Chondrocyte (in vitro differentiated cells): ENCODE data around the gene HMBS. TPM values are rescaled to one million over a fixed set of nuclear protein-coding genes. Genes with fewer than 3 reads are reported as not detected.
"Not testable (repeated sequence)": the region's sequence is repeated elsewhere in the genome, so short reads cannot be mapped to it uniquely, and the experiment has no call there.

Source experiments
- DNase-seq: peaks from one replicate; pipeline ENCODE4 v3.0.0; 2021; ENCODE audit warnings: mixed read lengths, low spot score
- H3K27ac Mint-ChIP-seq: one replicate; pipeline ENCODE4 v1.8.0; 2021; ENCODE audit warnings: mild to moderate bottlenecking, moderate library complexity, mixed read lengths; ENCODE audit not compliant: unreplicated experiment
- H3K27me3 Mint-ChIP-seq: 2 replicates; pipeline ENCODE4 v1.8.0; 2021; ENCODE audit warnings: low read depth, mixed read lengths
- H3K36me3 Mint-ChIP-seq: 2 replicates; pipeline ENCODE4 v1.8.0; 2021; ENCODE audit warnings: low read depth, mixed read lengths
- H3K4me1 Mint-ChIP-seq: 2 replicates; pipeline ENCODE4 v1.8.0; 2021; ENCODE audit warnings: low read depth, mild to moderate bottlenecking, mixed read lengths
- H3K4me3 Mint-ChIP-seq: one replicate; pipeline ENCODE4 v1.8.0; 2021; ENCODE audit warnings: mild to moderate bottlenecking, moderate library complexity, mixed read lengths; ENCODE audit not compliant: unreplicated experiment
- H3K9me3 Mint-ChIP-seq: 2 replicates; pipeline ENCODE4 v1.8.0; 2021; ENCODE audit warnings: low read depth, mixed read lengths
- CTCF ChIP-seq: fragments of 200-600 bp; sonication (generic); IDR thresholded peaks from 2 replicates; pipeline ENCODE4 v1.5.0; 2021; ENCODE audit warnings: antibody characterized with exemption, mild to moderate bottlenecking, moderate library complexity
- total RNA-seq: library from RNA; stranded (reverse); gene quantifications from 3 replicates; pipeline ENCODE4 v1.2.1, GENCODE V29; 2021

HMBS gene
- total RNA-seq, 1 donor from 2014 or later = 16.1 TPM

DNA sequence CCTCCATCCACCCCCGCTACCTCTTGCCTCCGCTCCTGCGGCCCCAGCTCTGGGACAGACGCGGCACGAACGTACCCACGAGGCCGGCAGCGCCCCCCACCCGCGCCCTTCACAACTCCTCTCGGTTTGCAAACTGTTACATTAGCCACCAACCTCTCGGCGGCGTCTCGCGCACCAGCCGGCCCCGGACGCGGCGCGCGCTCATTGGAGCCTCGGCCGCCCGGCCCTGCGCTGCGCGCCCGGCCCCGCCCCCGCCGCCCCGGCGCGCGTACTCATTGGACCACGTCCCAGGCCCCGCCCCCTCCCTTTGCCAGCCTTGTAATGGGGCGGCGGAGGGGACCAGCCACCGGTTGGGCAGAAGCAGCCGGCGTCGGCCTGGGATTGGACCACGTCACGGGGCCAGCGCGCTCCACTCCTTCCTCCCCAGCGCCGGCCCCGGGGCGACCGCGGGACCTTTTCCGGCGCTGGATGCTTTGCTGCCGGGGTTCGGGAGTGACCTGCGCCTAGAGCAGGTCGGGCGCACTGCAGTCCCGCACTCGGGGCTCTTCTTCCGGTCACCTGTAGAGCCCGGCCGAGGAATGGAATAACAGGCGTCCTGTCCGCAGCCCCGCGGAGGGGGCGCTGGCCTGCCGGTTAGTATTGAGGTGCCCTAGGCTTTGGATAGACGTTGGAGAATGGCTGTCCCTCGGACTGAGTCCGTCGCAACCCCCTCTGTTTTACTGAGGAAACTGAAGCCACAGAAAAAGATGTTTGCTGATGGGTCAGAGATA, 27.5 kb upstream of the HMBS start, which contains the start of gene HYOU1:
TSS of gene HYOU1 (minus strand) at position 206 of the 770 bp plus-strand sequence. CDS start 1,045 bp downstream, outside the sequence.
- Mint-ChIP-seq H3K9me3 (no peaks in the 10 kb centered on the region), H3K4me3 (peak within 1 kb of the TSS; percentile 93), H3K27me3 (no peaks in the 10 kb centered on the region), H3K36me3 (peaks cover 17% of the 10 kb centered on the region), H3K4me1 (peaks cover 31% of the 10 kb centered on the region), H3K27ac (peak within 1 kb of the TSS; percentile 99)
- peak; percentile 61 for TF ChIP-seq CTCF
- peak; percentile 99 for DNase-seq

DNA sequence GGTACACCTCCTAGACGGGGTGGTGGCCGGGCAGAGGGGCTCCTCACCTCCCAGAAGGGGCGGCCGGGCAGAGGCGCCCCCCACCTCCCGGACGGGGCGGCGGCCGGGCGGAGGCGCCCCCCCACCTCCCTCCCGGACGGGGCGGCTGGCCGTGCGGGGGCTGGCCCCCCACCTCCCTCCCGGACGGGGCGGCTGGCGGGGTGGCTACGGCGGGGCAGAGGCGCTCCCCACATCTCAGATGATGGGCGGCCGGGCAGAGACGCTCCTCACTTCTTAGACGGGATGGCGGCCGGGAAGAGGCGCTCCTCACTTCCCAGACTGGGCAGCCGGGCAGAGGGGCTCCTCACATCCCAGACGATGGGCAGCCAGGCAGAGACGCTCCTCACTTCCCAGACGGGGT, 25.6 kb upstream of the HMBS start:
- not testable (repeated sequence) for H3K36me3 Mint-ChIP-seq, H3K4me3 Mint-ChIP-seq, H3K9me3 Mint-ChIP-seq, DNase-seq, H3K27ac Mint-ChIP-seq, H3K27me3 Mint-ChIP-seq
- peaks cover 38% of the 10 kb centered on the region for H3K4me1 Mint-ChIP-seq

DNA sequence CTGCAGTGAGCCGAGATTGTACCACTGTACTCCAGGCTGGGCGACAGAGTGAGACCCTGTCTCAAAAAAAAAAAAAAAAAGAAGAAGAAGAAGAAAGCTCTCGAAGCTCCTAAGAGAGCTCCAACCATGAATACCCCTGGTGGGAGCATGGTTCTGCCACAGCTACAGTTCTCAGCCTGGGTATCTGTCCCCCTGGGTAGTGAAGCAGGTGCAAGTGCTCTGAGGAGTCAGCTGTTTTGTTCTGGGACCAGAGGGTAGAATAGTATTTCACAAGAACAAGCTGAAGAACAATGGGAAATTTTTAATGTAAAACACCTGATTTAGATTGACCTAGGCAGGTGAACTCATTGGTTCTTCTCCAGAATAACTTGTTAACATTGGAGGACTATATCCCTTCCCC, 23.4 kb upstream of the HMBS start:
- Mint-ChIP-seq H3K9me3 (no peaks in the 10 kb centered on the region), H3K4me3 (no peak overlapping the region)
- no peak for TF ChIP-seq CTCF

DNA sequence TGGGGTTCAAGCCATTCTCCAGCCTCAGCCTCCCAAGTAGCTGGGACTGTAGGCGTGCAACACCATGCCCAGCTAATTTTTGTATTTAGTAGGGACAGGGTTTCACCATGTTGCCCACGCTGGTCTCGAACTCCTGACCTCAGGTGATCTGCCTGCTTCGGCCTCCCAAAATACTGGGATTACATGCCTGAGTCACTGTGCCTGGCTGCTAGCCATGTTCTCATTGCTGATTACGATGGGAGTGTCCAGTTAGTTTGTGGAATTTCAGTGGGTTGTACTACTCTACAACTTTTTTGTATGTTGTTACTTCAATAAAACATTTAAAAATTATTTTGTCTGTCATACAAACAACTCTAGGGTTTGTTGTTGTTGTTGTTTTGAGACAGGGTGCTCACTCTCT, 21.9 kb upstream of the HMBS start:
- Mint-ChIP-seq H3K27me3 (no peaks in the 10 kb centered on the region), H3K27ac (no peak overlapping the region), H3K4me1 (peaks cover 28% of the 10 kb centered on the region), H3K4me3 (no peak overlapping the region), H3K36me3 (no peaks in the 10 kb centered on the region), H3K9me3 (no peaks in the 10 kb centered on the region)
- no peak for TF ChIP-seq CTCF
- DNase-seq = no peak

More for the DNA sequence above, 23.4 kb upstream of the HMBS start:
- Mint-ChIP-seq H3K4me1 (peaks cover 21% of the 10 kb centered on the region), H3K27ac (no peak overlapping the region), H3K27me3 (no peaks in the 10 kb centered on the region), H3K36me3 (no peaks in the 10 kb centered on the region)
- no peak for DNase-seq

GRCh38 chr11:119065369-119065768, 19.3 kb upstream of the HMBS start:
- TF ChIP-seq CTCF = peak; percentile 66
- Mint-ChIP-seq H3K9me3 (no peaks in the 10 kb centered on the region), H3K36me3 (peaks cover 3% of the 10 kb centered on the region), H3K4me3 (no peak overlapping the region), H3K4me1 (peaks cover 26% of the 10 kb centered on the region), H3K27ac (no peak overlapping the region), H3K27me3 (no peaks in the 10 kb centered on the region)
- no peak for DNase-seq
